Islet precursor cell (in vitro differentiated cells): ENCODE results near the gene TXNDC11.

Experiments used
- DNase-seq: peaks from one replicate; pipeline ENCODE4 v3.0.0-alpha.2; 2018

TXNDC11 gene

DNA sequence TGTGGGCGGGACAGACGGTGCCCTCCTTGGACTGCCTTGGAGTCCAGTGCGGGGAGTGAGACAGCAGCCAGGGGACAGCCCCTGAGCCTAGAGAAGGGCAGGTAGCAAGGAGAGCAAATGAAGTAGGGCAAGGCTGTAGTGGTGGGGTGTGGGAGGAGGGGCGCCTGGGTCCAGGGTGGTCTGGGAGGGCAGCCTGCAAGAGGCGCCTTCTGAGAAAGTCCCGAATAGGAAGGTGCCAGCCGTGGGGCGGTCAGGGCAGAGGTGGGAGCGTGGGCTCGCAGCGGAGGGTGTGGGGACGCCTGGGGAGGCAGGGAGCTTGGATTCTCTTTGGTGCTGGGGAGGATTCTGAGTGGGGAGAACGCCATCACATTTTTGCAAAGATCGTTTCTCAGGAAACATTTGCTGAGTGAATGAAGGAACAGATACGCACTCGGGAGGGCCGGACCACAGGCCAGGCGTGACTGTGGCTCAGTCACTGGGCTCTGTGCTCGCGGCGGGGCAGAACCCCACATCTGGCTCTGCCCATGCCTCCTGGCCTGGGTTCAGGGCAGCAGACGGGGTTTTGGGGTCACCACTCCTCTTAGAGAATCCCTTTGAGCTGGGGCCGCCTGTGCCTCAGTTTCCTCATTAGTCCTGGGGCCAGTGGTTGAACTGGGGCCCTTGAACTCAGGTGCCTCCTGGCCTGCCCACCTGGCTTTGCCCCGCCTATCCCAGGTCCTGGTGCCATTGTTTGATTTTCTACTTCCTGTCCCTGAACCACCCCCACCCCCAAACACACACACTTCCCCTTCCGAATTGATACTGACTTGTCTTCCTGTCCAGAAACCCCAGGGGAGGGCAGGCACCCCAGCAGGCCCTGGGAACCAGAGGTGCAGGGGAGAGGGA is 70.2 kb downstream of the TXNDC11 start:
- peak; percentile 37 for DNase-seq

DNA sequence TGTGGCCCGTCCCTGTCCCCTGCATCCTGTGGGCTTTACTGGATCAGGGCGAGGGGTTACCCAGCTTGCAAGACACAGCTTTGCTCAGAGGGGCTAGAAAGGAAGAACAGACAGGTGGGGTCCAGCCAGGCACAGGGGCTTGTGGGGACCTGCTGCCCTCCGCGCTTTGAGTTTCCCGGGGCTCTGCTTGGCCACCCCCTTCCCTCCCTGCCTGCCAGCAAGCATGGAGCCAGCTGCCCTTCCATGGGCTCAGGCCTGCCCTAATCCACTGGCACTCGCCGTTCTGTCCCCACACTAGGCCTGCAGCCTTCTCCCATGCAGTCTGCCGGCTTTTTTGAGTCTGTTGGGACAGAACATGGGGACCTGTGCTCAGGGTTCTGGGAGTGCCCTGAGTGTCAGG is 71.0 kb downstream of the TXNDC11 start:
- no peak for DNase-seq

GRCh38 chr16:11671271-11671670 is 71.4 kb downstream of the TXNDC11 start:
- no peak for DNase-seq

DNA sequence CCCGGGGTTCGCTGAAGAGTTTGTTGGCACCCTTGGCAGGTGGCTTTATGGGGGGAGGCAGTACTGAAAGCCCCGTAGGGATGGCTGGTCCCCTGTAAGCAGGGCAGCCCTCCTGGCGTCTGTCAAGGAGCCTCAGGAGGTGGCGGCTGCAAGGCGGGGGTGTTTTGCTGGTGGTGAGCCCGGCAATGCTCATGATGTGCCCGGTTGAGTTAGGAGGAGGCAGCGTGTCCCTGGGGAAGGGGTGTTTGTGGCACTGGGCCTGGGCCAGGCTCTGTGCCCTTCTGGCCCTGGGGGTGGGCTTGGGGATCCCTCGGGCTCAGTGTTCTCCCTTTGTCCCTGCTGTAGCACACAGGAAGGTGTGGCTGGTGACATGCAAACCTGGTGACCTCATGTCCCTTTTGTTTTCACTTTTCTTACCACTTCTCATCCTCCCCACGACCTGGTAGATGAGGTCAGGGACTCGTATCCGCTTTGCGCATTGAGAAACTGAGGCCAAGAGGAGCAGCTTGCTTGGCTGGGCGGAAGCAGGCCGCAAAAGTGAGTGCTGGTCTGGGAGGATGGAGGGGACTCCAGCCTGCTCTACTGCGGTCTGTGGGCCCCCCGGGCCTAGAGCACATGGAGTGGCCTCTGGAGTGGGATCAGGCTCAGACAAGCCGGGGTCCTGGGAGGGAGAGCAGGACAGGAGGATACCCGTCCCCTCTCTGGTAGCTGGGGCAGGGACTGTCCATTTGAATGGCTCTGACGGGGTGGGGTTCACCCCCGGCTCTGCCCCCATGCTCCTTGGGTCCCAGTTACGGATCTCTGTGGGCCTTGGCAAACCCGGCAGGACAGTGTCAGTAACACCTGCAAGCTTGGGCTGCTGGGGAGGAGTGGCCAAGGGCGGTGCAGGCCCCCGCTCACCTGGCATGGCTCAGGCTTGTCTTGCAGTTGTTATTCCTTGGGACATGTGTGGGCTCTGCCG is 72.2 kb downstream of the TXNDC11 start:
- peak; percentile 53 for DNase-seq

DNA sequence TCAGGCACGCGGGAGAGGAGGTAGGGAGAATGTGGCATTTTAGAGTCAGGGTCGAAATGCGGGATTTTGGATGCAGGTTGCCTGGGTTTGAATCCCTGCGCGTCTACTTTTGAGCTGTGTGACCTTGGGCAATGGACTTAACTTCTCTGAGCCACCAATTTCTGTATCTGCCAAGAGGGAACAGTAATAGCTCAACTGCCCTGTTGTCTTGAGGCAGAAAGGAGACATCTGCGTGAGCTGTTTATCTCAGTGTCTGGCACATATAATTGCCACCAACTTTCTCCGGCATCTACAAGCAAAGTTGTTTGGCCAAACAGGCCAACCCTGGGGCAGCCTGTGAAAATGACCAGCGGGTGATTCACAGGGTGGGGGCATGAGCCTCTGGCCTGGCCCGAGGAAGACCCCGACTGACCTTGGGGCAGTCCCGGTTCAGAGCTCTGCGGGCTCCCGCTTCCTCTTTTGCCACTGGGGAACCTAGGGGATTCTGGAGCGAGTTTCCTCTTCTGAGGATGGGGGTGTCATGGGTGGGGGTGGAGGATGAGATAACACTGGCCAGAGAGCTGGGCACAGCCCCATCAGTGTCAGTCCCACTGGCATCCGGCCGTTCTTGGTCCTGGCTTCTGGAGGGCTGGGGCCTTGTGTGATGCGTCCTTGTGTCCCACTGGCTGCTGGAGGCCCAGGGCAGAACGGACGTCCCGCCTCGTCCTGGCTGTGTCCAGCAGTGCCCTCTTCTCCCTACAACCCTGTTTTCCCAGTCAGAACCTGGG is 73.1 kb downstream of the TXNDC11 start:
- peak; percentile 65 for DNase-seq

DNA sequence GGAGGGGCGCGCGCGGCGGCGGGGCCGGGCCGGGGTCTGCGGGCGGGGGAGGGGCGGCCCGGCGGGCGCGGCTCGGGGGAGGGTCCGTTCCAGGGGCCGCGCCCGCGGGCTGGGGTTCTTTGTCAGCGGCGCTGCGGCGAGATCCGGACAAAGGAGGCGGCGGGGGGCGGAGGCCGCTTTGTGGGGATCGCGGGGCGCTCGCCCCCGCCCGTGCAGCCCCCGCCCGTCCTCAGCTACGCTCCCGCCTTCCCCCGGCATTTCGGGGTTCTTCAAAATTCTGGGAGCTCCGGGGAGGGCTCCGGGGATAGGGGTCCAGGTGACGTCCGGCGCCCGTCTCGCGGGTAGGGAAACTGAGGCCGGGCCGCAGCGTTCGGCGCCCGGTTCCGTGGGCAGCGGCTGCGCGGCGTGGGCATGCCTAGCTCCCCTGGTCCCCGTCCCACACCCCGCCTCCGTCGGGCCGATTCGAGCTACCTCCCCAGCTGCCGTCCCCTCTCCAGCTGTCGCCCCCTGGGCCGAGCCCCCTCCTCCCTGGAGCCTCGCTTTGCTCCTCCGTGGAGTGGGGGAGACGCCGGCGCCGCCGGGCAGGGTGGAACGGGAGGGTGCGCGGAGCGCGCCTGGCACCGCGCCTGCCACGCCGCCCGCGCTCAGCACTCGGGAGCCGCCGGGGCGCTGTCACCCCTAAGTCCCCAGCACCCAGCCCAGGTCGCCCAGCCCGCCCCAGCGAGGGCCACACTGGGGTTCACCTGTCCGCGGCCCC is 73.9 kb downstream of the TXNDC11 start:
- DNase-seq, result peak; percentile 46

- DNase-seq, result peak; percentile 88
Measured at GRCh38 chr16:11667824-11668622, 74.6 kb downstream of the TXNDC11 start, which contains the start of gene SNN. TSS of gene SNN (plus strand) at chr16:11668455. CDS start at chr16:11676060, 7,605 bp downstream.

DNA sequence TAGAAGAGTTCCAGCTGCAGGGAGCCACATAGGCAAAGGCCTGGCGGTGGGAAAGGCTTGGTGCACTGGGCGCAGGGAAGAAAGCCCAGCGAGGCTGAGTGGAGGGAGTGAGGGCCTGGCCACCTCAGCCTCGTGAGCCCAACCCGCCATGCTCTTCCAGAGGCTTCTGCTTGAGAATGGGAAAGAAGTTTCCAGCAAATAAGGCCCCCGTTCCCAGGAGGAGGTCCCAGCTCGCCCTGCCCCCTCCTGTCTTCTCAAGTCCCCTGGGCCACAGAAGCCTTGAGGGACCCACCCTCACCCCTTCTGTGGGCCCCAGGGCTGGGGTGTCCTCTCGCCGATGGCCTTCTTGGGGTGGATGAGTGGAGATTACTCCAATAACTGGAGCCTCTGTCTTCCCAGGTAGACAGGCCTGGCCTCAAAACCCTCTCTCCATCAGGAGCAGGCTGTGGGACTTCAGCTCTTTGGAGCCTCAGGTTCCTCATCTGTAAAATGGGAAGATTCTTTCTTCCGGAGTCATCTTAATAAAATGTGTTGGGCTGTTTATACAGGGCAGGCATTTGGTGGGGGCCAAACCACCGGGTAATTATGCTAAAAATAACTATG is 75.3 kb downstream of the TXNDC11 start:
- DNase-seq, result peak; percentile 44

GRCh38 chr16:11666103-11667055 is 76.3 kb downstream of the TXNDC11 start:
- peak; percentile 46 for DNase-seq

- peak; percentile 49 for DNase-seq
Measured at GRCh38 chr16:11665071-11665491, 77.6 kb downstream of the TXNDC11 start.

DNA sequence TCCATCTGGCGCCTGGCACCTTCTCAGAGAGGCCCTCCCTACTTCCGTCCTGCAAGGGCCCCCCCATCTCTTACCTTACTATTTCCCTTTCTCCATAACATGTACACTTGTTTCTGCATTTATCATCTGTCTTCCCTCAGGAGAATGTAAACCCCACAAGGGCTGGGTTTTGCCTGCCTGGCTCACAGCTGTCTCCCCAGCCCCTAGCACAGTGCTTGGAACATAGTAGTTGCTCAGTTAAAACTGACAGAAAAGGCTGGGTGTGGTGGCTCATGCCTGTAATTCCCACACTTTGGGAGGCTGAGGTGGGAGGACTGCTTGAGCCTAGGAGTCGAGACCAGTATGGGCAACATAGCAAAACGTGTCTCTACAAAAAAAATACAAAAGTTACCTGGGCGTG is 80.1 kb downstream of the TXNDC11 start:
- DNase-seq, result no peak

DNA sequence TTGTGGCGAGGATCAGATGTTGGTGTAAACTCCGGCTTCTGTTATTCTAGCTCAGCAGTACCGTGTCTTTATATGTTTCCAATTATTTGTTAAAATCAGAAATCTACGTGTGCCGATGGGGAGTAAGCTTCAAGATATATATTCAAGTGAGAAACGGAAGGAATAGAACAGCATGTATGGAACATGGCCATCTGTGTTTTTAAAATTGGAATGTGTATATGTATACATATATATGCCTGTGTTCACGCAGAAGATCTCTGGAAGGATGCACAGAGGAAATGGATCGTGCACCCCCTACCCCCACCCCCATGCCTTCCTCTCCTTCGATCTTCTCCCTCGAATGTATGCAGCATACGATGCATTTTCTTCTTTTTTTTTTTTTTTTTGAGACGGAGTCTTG is 82.1 kb downstream of the TXNDC11 start:
- no peak for DNase-seq

- DNase-seq, result peak; percentile 76
Measured at GRCh38 chr16:11658896-11659708, 83.6 kb downstream of the TXNDC11 start.

GRCh38 chr16:11657556-11657955 is 85.1 kb downstream of the TXNDC11 start:
- DNase-seq, result peak; percentile 44

- DNase-seq, result peak; percentile 41
Measured at GRCh38 chr16:11655655-11656054, 87.0 kb downstream of the TXNDC11 start.

- no peak for DNase-seq
Measured at GRCh38 chr16:11651796-11652195, 90.9 kb downstream of the TXNDC11 start.

DNA sequence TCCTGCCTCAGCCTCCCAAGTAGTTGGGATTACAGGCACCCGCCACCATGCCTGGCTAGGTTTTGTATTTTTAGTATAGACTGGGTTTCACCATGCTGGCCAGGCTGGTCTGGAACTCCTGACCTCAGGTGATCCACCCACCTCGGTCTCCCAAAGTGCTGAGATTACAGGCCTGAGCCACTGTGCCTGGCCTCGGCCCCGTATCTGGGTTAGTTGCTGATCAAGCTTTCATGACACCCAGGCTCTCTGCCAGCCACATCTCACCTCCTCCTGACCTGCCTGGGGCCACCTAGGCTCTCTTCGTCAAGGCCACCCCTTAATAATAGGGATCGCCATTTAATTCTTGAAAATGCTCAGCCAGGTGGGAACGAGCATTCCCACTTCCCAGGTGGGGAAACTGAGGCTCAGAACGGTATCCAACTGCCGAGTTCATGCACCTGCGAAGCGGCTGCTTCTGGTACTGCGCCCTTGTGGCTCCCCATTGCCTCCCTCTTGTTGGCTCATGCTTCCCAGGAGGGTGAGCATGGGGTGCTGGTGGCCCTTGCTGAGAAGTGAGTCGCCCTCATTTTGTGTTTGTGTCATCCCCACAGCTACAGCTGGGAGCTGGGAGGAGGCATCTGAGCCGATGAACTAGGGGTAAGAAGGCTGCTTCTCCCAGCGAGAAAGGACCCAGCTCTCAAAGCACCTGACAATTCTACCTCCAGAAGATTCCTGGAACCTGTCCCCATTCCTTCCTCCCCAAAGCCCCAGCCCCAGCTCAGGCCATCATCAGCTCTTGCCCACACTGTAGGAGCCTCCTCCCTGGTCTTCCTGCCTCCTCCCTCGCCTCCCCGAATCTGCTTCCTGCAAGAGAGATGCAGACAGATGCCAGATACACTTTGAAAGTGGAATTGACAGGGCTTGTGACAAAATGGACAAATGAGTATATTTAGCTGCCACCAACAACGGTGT is 91.7 kb downstream of the TXNDC11 start:
- peak; percentile 48 for DNase-seq
